Loucy (cell line): ENCODE data around the gene PPP4C.

ENCODE experiments used
- H2AFZ ChIP-seq: fragments of 200-600 bp; sonication (generic); 2 replicates; pipeline ENCODE4 v1.6.0; 2016; ENCODE audit warnings: antibody characterized with exemption, mild to moderate bottlenecking, low read length, moderate library complexity
- H3F3A ChIP-seq: fragments of 200-600 bp; 2 replicates; pipeline ENCODE4 v1.6.0; 2016; ENCODE audit warnings: antibody characterized with exemption, low read depth, mild to moderate bottlenecking
- H3K27me3 ChIP-seq: fragments of 200-600 bp; sonication (generic); 2 replicates; pipeline ENCODE4 v1.6.1; 2014; ENCODE audit warnings: low read length, mild to moderate bottlenecking; ENCODE audit not compliant: insufficient read depth, poor library complexity, severe bottlenecking
- H3K36me3 ChIP-seq: fragments of 200-600 bp; sonication (generic); 2 replicates; pipeline ENCODE4 v1.6.1; 2016; ENCODE audit warnings: low read length; ENCODE audit not compliant: insufficient read depth
- H3K4me1 ChIP-seq: fragments of 200-600 bp; sonication (generic); 2 replicates; pipeline ENCODE4 v1.5.1; 2014; ENCODE audit warnings: low read length, mild to moderate bottlenecking; ENCODE audit not compliant: insufficient read depth, poor library complexity, severe bottlenecking
- H3K4me2 ChIP-seq: fragments of 200-600 bp; sonication (generic); 2 replicates; pipeline ENCODE4 v1.6.0; 2014; ENCODE audit warnings: antibody characterized with exemption, low read length, low read depth, mild to moderate bottlenecking; ENCODE audit not compliant: poor library complexity, severe bottlenecking
- H3K4me3 ChIP-seq: fragments of 200-600 bp; sonication (generic); 2 replicates; pipeline ENCODE4 v1.5.1; 2014; ENCODE audit warnings: low read length, mild to moderate bottlenecking, mixed read lengths; ENCODE audit not compliant: poor library complexity, severe bottlenecking
- H3K79me2 ChIP-seq: fragments of 200-600 bp; sonication (generic); 2 replicates; pipeline ENCODE4 v1.6.1; 2014; ENCODE audit warnings: low read length; ENCODE audit not compliant: insufficient read depth
- H3K9ac ChIP-seq: fragments of 200-600 bp; sonication (generic); 2 replicates; pipeline ENCODE4 v1.6.0; 2014; ENCODE audit warnings: mild to moderate bottlenecking, low read depth, low read length, moderate library complexity; ENCODE audit not compliant: poor library complexity, severe bottlenecking
- H3K9me2 ChIP-seq: fragments of 200-600 bp; sonication (generic); replicated peaks from 2 replicates; pipeline ENCODE4 v1.6.1; 2016; ENCODE audit warnings: low read depth, low read length, mixed read lengths
- H3K9me3 ChIP-seq: fragments of 200-600 bp; sonication (generic); 2 replicates; pipeline ENCODE4 v1.6.1; 2014; ENCODE audit warnings: mild to moderate bottlenecking, antibody characterized with exemption, low read length, low read depth; ENCODE audit not compliant: insufficient read depth
- H4K20me1 ChIP-seq: fragments of 200-600 bp; sonication (generic); 2 replicates; pipeline ENCODE4 v1.6.0; 2014; ENCODE audit warnings: antibody characterized with exemption, low read length, mild to moderate bottlenecking; ENCODE audit not compliant: insufficient read depth, poor library complexity, severe bottlenecking
- EZH2phosphoT487 ChIP-seq: fragments of 200-600 bp; IDR thresholded peaks from 2 replicates; pipeline ENCODE4 v1.6.1; 2018; ENCODE audit warnings: antibody characterized with exemption, mild to moderate bottlenecking, moderate library complexity, borderline replicate concordance
- TF ChIP-seq, protein P1 (sequence below): fragments of 200-600 bp; sonication (generic); conservative IDR thresholded peaks from 2 replicates; pipeline ENCODE4 v1.5.1; 2014; ENCODE audit warnings: mild to moderate bottlenecking, antibody characterized with exemption, low read length

Gene PPP4C

GRCh38 chr16:30031477-30031918 is 44.3 kb upstream of the PPP4C start:
- Histone ChIP-seq H3K79me2 (no peaks in the 10 kb centered on the region), H3F3A (no peaks in the 10 kb centered on the region), H3K9me2 (no peaks in the 10 kb centered on the region), H3K27me3 (no peaks in the 10 kb centered on the region), H3K36me3 (no peaks in the 10 kb centered on the region), H4K20me1 (no peaks in the 10 kb centered on the region), H3K9ac (peak overlapping the region; percentile 24), H3K9me3 (no peaks in the 10 kb centered on the region), H3K4me2 (peak overlapping the region; percentile 63), H3K4me3 (peak overlapping the region; percentile 53), H2AFZ (no peak overlapping the region), H3K4me1 (peaks cover 12% of the 10 kb centered on the region)
- TF ChIP-seq, protein P1, sequence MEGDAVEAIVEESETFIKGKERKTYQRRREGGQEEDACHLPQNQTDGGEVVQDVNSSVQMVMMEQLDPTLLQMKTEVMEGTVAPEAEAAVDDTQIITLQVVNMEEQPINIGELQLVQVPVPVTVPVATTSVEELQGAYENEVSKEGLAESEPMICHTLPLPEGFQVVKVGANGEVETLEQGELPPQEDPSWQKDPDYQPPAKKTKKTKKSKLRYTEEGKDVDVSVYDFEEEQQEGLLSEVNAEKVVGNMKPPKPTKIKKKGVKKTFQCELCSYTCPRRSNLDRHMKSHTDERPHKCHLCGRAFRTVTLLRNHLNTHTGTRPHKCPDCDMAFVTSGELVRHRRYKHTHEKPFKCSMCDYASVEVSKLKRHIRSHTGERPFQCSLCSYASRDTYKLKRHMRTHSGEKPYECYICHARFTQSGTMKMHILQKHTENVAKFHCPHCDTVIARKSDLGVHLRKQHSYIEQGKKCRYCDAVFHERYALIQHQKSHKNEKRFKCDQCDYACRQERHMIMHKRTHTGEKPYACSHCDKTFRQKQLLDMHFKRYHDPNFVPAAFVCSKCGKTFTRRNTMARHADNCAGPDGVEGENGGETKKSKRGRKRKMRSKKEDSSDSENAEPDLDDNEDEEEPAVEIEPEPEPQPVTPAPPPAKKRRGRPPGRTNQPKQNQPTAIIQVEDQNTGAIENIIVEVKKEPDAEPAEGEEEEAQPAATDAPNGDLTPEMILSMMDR, result no peak
- TF ChIP-seq EZH2phosphoT487, result no peak

DNA sequence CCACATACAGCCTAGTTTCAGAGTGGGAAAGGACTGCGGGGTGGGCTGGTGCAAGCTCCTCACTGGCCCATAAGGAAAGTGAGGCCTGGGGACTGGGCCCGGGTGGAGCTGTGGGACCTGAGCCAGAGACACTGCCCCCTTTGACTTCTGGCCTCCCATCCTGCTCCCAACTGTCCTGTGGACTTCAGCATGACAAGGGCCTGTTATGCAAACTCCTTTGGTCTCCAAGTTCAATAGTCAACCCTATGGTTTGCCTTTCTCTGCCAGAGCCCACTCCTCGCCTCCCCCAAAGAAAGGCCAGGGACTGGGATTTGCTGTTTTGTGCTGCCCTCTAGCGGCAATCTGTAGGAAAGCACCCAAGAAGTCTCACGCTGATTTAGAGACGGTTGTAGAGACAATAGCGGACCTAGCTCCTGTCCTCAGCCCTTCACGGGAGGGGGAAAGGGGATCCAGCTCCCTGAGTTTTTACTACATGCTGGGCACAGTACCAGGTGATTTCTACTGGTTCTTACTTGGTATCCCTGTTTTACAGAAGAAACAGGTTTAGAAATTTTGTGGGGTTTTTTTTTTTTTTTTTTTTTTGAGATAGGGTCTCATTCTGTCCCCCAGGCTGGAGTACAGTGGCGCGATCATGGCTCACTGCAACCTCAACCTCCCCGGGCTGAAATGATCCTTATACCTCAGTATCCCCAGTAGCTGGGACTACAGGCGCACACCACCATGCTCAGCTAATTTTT is 43.5 kb upstream of the PPP4C start:
- no peaks in the 10 kb centered on the region for H3F3A ChIP-seq
- H3K4me2 ChIP-seq, result no peak overlapping the region
- H2AFZ ChIP-seq, result no peak overlapping the region
- H4K20me1 ChIP-seq, result no peaks in the 10 kb centered on the region
- no peak overlapping the region for H3K9ac ChIP-seq
- no peaks in the 10 kb centered on the region for H3K36me3 ChIP-seq
- no peak overlapping the region for H3K4me3 ChIP-seq
- peaks cover 12% of the 10 kb centered on the region for H3K4me1 ChIP-seq
- H3K79me2 ChIP-seq, result no peaks in the 10 kb centered on the region
- H3K9me2 ChIP-seq, result no peaks in the 10 kb centered on the region
- no peaks in the 10 kb centered on the region for H3K27me3 ChIP-seq
- TF ChIP-seq EZH2phosphoT487, result no peak
- TF ChIP-seq, protein P1, result peak; percentile 94
- H3K9me3 ChIP-seq, result no peaks in the 10 kb centered on the region

DNA sequence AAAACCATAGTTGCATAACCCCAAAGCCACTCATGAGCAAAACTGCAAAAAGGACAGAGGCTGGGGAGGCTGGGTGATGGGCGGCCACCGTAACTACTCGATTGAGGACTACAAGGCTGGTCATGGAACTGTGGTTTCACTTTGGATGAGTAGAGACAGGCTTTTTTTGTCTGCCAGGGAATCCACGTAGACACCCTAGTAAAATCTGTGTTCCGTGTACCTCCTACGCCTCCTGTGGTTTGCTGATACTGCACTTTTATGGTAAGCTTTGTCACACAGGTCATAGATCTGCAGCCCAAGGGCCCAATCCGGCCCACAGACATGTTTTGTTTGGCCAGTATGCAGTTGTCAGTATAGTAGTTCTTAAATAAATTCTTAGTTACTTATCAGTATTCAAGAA is 42.5 kb upstream of the PPP4C start:
- no peaks in the 10 kb centered on the region for H4K20me1 ChIP-seq
- H3K4me3 ChIP-seq, result no peak overlapping the region
- TF ChIP-seq EZH2phosphoT487, result no peak
- TF ChIP-seq, protein P1, result no peak
- H3K9me2 ChIP-seq, result no peaks in the 10 kb centered on the region
- H3F3A ChIP-seq, result no peaks in the 10 kb centered on the region
- H3K4me2 ChIP-seq, result no peak overlapping the region
- H3K9ac ChIP-seq, result no peak overlapping the region
- H2AFZ ChIP-seq, result no peak overlapping the region
- H3K36me3 ChIP-seq, result no peaks in the 10 kb centered on the region
- no peaks in the 10 kb centered on the region for H3K9me3 ChIP-seq
- no peaks in the 10 kb centered on the region for H3K27me3 ChIP-seq
- no peaks in the 10 kb centered on the region for H3K79me2 ChIP-seq
- peaks cover 12% of the 10 kb centered on the region for H3K4me1 ChIP-seq
